Measurements from ENCODE around the gene MYZAP.
A peak's percentile ranks its signal among the peaks of the same experiment; 100 is the strongest.

Gene MYZAP

DNA sequence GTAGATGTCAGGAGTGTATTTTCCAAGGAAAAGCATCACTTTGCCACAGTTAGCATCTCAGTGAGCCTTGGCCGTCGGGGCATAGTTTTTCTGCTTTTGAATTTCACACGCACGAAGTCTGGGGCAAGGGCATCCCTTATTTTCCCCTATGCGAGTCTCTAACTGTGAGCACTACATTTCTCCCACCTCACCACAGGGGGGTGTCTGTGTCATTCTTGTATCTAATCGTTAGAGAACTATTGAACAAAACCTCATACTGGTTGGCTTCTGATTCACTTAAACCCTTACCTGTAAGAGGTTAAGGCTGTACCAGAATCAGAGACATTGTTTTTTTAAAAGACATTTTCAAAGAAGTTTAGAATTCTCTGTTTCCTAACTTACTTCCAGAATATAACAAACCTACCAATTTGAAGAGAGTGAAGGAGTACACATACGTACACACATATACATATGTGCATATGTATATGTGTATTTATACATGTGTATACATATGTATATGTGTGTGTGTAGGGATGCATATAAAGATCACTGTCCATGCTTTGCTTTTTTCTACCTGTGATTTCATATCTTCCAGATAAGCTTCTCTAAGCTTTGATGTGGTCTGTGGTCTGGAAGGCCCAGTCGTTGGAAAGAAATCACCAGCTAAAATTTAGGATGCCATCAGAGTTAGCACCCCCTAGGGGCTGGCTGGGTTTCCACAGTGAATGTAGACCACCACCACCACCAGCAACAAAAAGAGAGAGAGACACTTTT is 49.4 kb downstream of the MYZAP start:
- no peak for DNase-seq (ENCODE audit: low read depth, low spot score)
- ChIA-PET POLR2A (no interaction called here), CTCF (interaction anchor here (0.8 to 2.4 kb wide), 11 partner anchors 10 to 536 kb away, joined by 3 to 16 read pairs (median 5); partner anchors contain the start of gene ALDH1A2)
- TF ChIP-seq CTCF (IDR thresholded peaks at IDR 0.05; ENCODE audit: insufficient read depth, low read length, missing control alignments): peak; percentile 53
- H3K4me3 ChIP-seq (ENCODE audit: low read depth, low read length): no peak overlapping the region

- DNase-seq (ENCODE audit: low read depth, low spot score): no peak
- no peak for TF ChIP-seq CTCF (IDR thresholded peaks at IDR 0.05; ENCODE audit: insufficient read depth, low read length, missing control alignments)
- CTCF ChIA-PET: interaction anchor here (0.7 kb wide), 2 partner anchors 96 to 427 kb away, joined by 3 read pairs; no protein-coding TSS in a partner anchor
- POLR2A ChIA-PET: no interaction called here
- H3K4me3 ChIP-seq (ENCODE audit: low read depth, low read length): no peak overlapping the region
Observed at GRCh38 chr15:57643826-57644225, 52.1 kb downstream of the MYZAP start.

DNA sequence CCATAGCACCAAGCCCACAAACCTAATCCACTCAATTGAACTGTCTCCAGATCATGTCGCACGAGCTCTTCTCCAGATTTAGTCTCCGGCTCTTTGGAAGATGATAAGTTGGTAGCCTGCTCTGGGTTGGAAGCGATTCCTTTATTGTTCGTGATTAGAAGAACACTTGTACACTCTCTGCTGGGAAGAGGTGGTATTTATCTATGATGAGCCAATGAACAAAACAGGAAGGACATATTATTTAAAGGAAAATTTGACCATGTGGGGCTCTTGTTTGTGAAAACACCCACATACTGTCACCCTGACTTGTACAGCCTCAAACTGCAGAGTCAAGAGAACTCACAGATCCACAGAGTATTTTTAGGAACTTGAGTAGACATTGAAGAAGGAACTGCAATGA is 54.4 kb downstream of the MYZAP start:
- CTCF ChIA-PET: interaction anchor here (1.3 kb wide), 1 partner anchor 425 kb away, joined by 3 read pairs; no protein-coding TSS in a partner anchor
- no peak for TF ChIP-seq CTCF (IDR thresholded peaks at IDR 0.05; ENCODE audit: insufficient read depth, low read length, missing control alignments)
- POLR2A ChIA-PET: no interaction called here
- H3K4me3 ChIP-seq (ENCODE audit: low read depth, low read length): no peak overlapping the region
- no peak for DNase-seq (ENCODE audit: low read depth, low spot score)

DNA sequence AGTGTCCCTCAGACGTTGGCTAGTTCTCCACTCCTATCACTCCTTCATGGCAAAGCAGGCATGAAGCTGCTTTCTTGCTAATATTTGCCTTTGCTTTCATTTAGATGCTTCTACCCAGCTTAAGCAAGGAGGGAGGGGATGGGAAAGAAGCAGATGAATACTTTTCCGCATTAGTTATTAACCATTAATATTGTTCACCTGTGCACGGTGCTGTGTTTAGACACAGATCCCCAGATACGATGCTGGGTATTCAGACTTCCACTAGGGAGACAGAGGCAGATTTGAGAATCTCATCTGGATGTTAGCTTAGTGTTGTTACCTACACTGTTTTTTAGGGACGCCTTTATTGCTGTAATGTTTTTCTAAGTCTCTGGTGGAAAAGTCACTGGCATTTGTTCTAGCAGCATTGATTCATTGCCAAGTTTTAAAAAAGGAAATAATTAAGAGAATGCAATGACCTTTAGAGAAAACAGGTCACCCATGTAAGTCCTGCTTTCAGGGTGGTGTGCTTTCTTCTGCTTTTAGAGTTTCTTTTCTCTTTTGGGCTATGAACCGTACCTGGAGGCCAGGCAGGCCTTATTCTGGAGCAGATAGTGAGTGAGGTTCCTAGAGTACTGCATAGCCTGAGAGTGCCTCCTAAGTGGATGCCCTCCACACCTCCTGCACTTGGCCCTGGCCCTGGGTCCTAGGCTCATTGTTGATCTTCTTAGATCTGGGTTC is 55.5 kb downstream of the MYZAP start:
- CTCF ChIA-PET: interaction anchor here (1.3 kb wide), 1 partner anchor 424 kb away, joined by 3 read pairs; no protein-coding TSS in a partner anchor
- TF ChIP-seq CTCF (IDR thresholded peaks at IDR 0.05; ENCODE audit: insufficient read depth, low read length, missing control alignments): no peak
- no peak for DNase-seq (ENCODE audit: low read depth, low spot score)
- no peak overlapping the region for H3K4me3 ChIP-seq (ENCODE audit: low read depth, low read length)
- POLR2A ChIA-PET: interaction anchor here (0.6 kb wide), 1 partner anchor 1588 kb away, joined by 3 read pairs; no protein-coding TSS in a partner anchor

DNA sequence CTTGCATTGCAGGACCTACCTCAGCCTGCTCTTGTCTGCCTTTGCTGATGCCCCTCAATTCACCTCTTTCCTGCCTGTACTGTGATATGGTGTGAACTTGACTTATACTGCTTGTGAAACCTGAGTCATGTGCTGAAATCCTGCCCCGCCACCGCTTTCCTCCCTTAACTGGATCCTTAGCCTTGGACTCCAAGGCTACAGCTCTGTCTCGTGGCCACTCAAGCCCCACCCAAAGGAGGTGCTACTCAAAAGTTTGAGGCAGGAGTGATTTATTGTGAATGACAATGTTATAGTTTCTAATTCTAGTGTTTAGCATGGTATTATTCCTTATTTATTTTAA is 56.1 kb downstream of the MYZAP start:
- DNase-seq (ENCODE audit: low read depth, low spot score): no peak
- ChIA-PET POLR2A (interaction anchor here (0.6 kb wide), 1 partner anchor 1587 kb away, joined by 3 read pairs; no protein-coding TSS in a partner anchor), CTCF (no interaction called here)
- no peak overlapping the region for H3K4me3 ChIP-seq (ENCODE audit: low read depth, low read length)
- no peak for TF ChIP-seq CTCF (IDR thresholded peaks at IDR 0.05; ENCODE audit: insufficient read depth, low read length, missing control alignments)

DNA sequence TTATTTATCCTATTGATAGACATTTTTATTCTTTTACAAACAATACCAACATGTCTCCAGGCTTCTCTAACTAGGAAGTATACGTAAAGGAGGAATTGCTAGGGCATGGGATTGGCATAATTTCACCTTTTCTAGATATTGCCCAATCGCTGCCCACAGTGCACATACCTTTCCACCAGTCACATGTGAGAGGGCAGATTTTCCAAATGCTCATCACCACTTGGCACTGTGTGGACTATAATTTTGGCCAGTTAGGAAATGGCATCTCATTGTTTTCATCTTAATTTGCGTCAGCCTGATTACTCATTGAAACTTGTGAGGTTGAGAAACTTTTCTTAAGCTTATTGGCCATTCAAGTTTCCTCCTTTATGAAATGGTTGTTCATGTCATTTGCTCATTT is 57.4 kb downstream of the MYZAP start:
- CTCF ChIA-PET: no interaction called here
- H3K4me3 ChIP-seq (ENCODE audit: low read depth, low read length): no peak overlapping the region
- no peak for DNase-seq (ENCODE audit: low read depth, low spot score)
- POLR2A ChIA-PET: no interaction called here
- no peak for TF ChIP-seq CTCF (IDR thresholded peaks at IDR 0.05; ENCODE audit: insufficient read depth, low read length, missing control alignments)
